GM21529 (cell line): ENCODE data around the gene RBP3.

Experiments
- ATAC-seq: cut with Tn5 transposase; IDR thresholded peaks from one replicate; pipeline ENCODE4 v1.9.1; 2021; ENCODE audit not compliant: unreplicated experiment

RBP3 gene

GRCh38 chr10:47389619-47390018, 41.5 kb downstream of the RBP3 start:
- no peak for ATAC-seq

- no peak for ATAC-seq
These were observed 48.2 kb downstream of the RBP3 start for GRCh38 chr10:47396311-47396717.

- no peak for ATAC-seq
These were observed 49.1 kb downstream of the RBP3 start for GRCh38 chr10:47397256-47397655.

DNA sequence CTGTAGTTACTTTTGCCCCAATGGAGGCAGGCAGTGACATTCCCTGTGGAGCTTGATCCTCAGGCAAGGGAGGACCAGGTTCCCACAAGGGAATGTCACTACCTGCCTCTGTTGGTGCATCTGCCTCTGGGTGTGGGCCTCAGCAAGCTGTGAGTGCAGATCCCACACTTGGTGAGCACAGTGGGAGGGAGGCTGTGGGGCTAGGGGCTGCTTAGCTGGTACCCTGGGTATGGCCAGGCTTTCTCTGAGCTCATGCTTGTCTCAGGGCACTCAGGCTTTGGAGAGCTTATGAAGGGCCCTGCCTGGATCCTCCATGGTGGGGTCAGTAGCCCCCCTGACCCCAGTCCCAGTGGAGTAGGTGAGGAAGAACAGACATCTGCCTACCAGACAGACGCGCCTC, 52.1 kb downstream of the RBP3 start:
- ATAC-seq, result no peak

GRCh38 chr10:47400786-47401185, 52.6 kb downstream of the RBP3 start:
- no peak for ATAC-seq

- ATAC-seq, result no peak
These were observed 53.0 kb downstream of the RBP3 start for GRCh38 chr10:47401210-47401609.

GRCh38 chr10:47401874-47402640, 53.9 kb downstream of the RBP3 start:
- no peak for ATAC-seq

GRCh38 chr10:47402641-47403301, 54.6 kb downstream of the RBP3 start:
- ATAC-seq, result no peak

- ATAC-seq, result no peak
These were observed 55.5 kb downstream of the RBP3 start for GRCh38 chr10:47403446-47404318.

- ATAC-seq, result no peak
These were observed 56.3 kb downstream of the RBP3 start for GRCh38 chr10:47404446-47404845.

DNA sequence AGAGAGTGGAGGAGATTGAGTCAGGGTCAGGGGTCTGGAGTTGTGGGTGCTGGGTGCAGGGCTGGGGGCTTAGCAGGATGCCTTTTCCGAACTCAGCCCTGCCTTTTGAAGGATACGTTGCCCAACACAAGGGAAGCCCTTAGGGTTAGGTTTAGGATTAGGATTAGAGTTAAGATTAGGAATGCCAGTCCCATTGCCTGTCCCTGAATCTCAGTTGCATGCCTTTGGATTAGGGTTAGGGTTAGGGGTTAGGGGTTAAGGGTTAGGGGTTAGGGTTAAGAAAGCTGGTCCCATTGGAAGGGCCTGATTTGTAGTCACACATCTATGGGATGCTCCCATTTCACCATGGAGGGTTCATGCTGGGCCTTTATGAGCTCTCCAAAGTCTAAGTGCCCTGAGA, 56.8 kb downstream of the RBP3 start:
- ATAC-seq, result no peak

- no peak for ATAC-seq
These were observed 57.8 kb downstream of the RBP3 start for GRCh38 chr10:47405857-47406547.

- ATAC-seq, result no peak
These were observed 58.3 kb downstream of the RBP3 start for GRCh38 chr10:47406548-47406869.

- ATAC-seq, result no peak
These were observed 58.9 kb downstream of the RBP3 start for GRCh38 chr10:47406870-47407691.
